Parathyroid adenoma (tissue), 2 donors: ENCODE results near the gene CDH3.

Source experiments
- H2AFZ ChIP-seq: fragments of 300-600 bp; sonication (generic); one replicate; pipeline ENCODE4 v1.7.0; 2017; ENCODE audit warnings: antibody characterized with exemption, mild to moderate bottlenecking
- H3K27ac ChIP-seq: fragments of 300-600 bp; sonication (generic); one replicate; pipeline ENCODE4 v1.7.0; 2017
- H3K27me3 ChIP-seq: fragments of 300-600 bp; sonication (generic); one replicate; pipeline ENCODE4 v1.7.0; 2017; ENCODE audit warnings: low read length; ENCODE audit not compliant: control insufficient read depth, insufficient read depth
- H3K36me3 ChIP-seq: fragments of 300-600 bp; sonication (generic); one replicate; pipeline ENCODE4 v1.7.0; 2017; ENCODE audit warnings: low read length; ENCODE audit not compliant: control insufficient read depth, insufficient read depth
- H3K4me1 ChIP-seq: fragments of 300-600 bp; sonication (generic); one replicate; pipeline ENCODE4 v1.7.0; 2017; ENCODE audit warnings: control low read depth
- H3K4me2 ChIP-seq: fragments of 300-600 bp; sonication (generic); one replicate; pipeline ENCODE4 v1.7.0; 2017; ENCODE audit warnings: low read length
- H3K4me3 ChIP-seq: fragments of 300-600 bp; sonication (generic); one replicate; pipeline ENCODE4 v1.7.0; 2017; ENCODE audit warnings: low read depth, low read length
- H3K79me2 ChIP-seq: fragments of 300-600 bp; sonication (generic); one replicate; pipeline ENCODE4 v1.7.0; 2017; ENCODE audit warnings: control low read depth
- H3K9ac ChIP-seq: fragments of 300-600 bp; sonication (generic); one replicate; pipeline ENCODE4 v1.7.0; 2017; ENCODE audit warnings: mild to moderate bottlenecking
- H3K9me3 ChIP-seq: fragments of 300-600 bp; sonication (generic); one replicate; pipeline ENCODE4 v1.7.0; 2017; ENCODE audit warnings: low read length; ENCODE audit not compliant: control insufficient read depth
- TF ChIP-seq, protein P1 (sequence below): fragments of 300-600 bp; sonication (generic); IDR thresholded peaks from one replicate; pipeline ENCODE4 v1.7.0; 2017; ENCODE audit warnings: antibody characterized with exemption, mild to moderate bottlenecking
- donor health status: primary hyperparathyroidism.

Gene CDH3

GRCh38 chr16:68743664-68744063 is 98.6 kb downstream of the CDH3 start:
- Histone ChIP-seq H3K4me3 (no peak overlapping the region), H3K9me3 (no peaks in the 10 kb centered on the region), H3K79me2 (peaks cover 50% of the 10 kb centered on the region), H3K4me2 (peak overlapping the region; percentile 2), H3K36me3 (no peaks in the 10 kb centered on the region), H2AFZ (no peak overlapping the region), H3K27ac (peak overlapping the region; percentile 96), H3K4me1 (peaks cover 45% of the 10 kb centered on the region), H3K9ac (no peak overlapping the region), H3K27me3 (no peaks in the 10 kb centered on the region)
- TF ChIP-seq, protein P1, sequence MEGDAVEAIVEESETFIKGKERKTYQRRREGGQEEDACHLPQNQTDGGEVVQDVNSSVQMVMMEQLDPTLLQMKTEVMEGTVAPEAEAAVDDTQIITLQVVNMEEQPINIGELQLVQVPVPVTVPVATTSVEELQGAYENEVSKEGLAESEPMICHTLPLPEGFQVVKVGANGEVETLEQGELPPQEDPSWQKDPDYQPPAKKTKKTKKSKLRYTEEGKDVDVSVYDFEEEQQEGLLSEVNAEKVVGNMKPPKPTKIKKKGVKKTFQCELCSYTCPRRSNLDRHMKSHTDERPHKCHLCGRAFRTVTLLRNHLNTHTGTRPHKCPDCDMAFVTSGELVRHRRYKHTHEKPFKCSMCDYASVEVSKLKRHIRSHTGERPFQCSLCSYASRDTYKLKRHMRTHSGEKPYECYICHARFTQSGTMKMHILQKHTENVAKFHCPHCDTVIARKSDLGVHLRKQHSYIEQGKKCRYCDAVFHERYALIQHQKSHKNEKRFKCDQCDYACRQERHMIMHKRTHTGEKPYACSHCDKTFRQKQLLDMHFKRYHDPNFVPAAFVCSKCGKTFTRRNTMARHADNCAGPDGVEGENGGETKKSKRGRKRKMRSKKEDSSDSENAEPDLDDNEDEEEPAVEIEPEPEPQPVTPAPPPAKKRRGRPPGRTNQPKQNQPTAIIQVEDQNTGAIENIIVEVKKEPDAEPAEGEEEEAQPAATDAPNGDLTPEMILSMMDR, result no peak

- Histone ChIP-seq H3K4me1 (peaks cover 52% of the 10 kb centered on the region), H3K27me3 (no peaks in the 10 kb centered on the region), H3K9me3 (no peaks in the 10 kb centered on the region), H3K9ac (no peak overlapping the region), H3K36me3 (no peaks in the 10 kb centered on the region), H3K4me3 (peak overlapping the region; percentile 36), H3K4me2 (peak overlapping the region; percentile 66), H2AFZ (no peak overlapping the region), H3K79me2 (peaks cover 53% of the 10 kb centered on the region), H3K27ac (peak overlapping the region; percentile 96)
- TF ChIP-seq, protein P1, result no peak
Measured at GRCh38 chr16:68744744-68745280, 99.7 kb downstream of the CDH3 start.

- Histone ChIP-seq H3K36me3 (no peaks in the 10 kb centered on the region), H3K9ac (no peak overlapping the region), H3K27ac (no peak overlapping the region), H3K27me3 (no peaks in the 10 kb centered on the region), H3K4me1 (peaks cover 40% of the 10 kb centered on the region), H2AFZ (no peak overlapping the region), H3K4me3 (no peak overlapping the region), H3K9me3 (no peaks in the 10 kb centered on the region), H3K79me2 (peaks cover 60% of the 10 kb centered on the region), H3K4me2 (no peak overlapping the region)
- TF ChIP-seq, protein P1, result no peak
Measured at GRCh38 chr16:68746951-68747350, 101.8 kb downstream of the CDH3 start.

DNA sequence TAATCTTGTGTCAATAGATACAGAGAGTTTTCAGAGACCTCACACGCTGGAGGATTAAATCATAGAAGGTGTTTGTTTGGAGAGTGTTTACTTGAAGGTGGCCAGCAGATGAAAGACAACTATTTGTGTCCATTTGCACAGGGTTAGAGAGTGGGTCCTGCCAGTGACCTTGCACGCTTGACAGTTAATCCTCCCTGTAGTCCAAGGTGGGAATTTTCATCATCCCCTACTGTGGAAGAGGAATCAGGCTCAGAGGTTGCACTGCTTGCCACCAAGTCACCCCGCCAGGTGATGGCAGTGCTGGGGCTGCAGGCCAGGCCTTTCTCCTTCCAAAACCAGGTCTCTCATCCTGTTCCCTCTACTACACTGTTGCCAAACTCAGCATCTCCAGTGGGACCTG is 104.3 kb downstream of the CDH3 start:
- Histone ChIP-seq H3K4me2 (no peak overlapping the region), H3K27ac (peak overlapping the region; percentile 32), H3K36me3 (no peaks in the 10 kb centered on the region), H3K9ac (no peak overlapping the region), H3K4me3 (no peak overlapping the region), H2AFZ (no peak overlapping the region), H3K79me2 (peaks cover 80% of the 10 kb centered on the region), H3K9me3 (no peaks in the 10 kb centered on the region), H3K27me3 (no peaks in the 10 kb centered on the region), H3K4me1 (peaks cover 50% of the 10 kb centered on the region)
- TF ChIP-seq, protein P1, result peak; percentile 19
